ENCODE data around the gene ZNF546. TPM values are rescaled to one million over a fixed set of nuclear protein-coding genes. Genes with fewer than 3 reads are reported as not detected.

The ZNF546 gene
- total RNA-seq, 1 donor from 2014 or later = 2.0 TPM

- DNase-seq (ENCODE audit: low spot score) = no peak
- Mint-ChIP-seq H3K4me3 (ENCODE audit: unreplicated experiment) (peak overlapping the region; percentile 91), H3K36me3 (ENCODE audit: low read depth) (no peaks in the 10 kb centered on the region), H3K27ac (ENCODE audit: unreplicated experiment) (peak overlapping the region; percentile 95), H3K9me3 (ENCODE audit: low read depth) (no peaks in the 10 kb centered on the region), H3K27me3 (ENCODE audit: low read depth) (no peaks in the 10 kb centered on the region), H3K4me1 (ENCODE audit: low read depth) (peaks cover 28% of the 10 kb centered on the region)
- TF ChIP-seq CTCF (IDR thresholded peaks at IDR 0.05) = no peak
Observed at GRCh38 chr19:39998501-39998900, 1.6 kb downstream of the ZNF546 start.

GRCh38 chr19:40005691-40006272 is 8.9 kb downstream of the ZNF546 start:
- no peak for TF ChIP-seq CTCF (IDR thresholded peaks at IDR 0.05)
- no peak for DNase-seq (ENCODE audit: low spot score)
- H3K36me3 Mint-ChIP-seq (ENCODE audit: low read depth) = peaks cover 39% of the 10 kb centered on the region
- no peak overlapping the region for H3K27ac Mint-ChIP-seq (ENCODE audit: unreplicated experiment)
- H3K9me3 Mint-ChIP-seq (ENCODE audit: low read depth) = peaks cover 22% of the 10 kb centered on the region
- H3K4me3 Mint-ChIP-seq (ENCODE audit: unreplicated experiment) = no peak overlapping the region
- no peaks in the 10 kb centered on the region for H3K27me3 Mint-ChIP-seq (ENCODE audit: low read depth)
- no peaks in the 10 kb centered on the region for H3K4me1 Mint-ChIP-seq (ENCODE audit: low read depth)

GRCh38 chr19:40006273-40006691 is 9.4 kb downstream of the ZNF546 start:
- Mint-ChIP-seq H3K27ac (ENCODE audit: unreplicated experiment) (no peak overlapping the region), H3K4me1 (ENCODE audit: low read depth) (no peaks in the 10 kb centered on the region), H3K4me3 (ENCODE audit: unreplicated experiment) (no peak overlapping the region), H3K9me3 (ENCODE audit: low read depth) (peaks cover 22% of the 10 kb centered on the region), H3K36me3 (ENCODE audit: low read depth) (peaks cover 42% of the 10 kb centered on the region), H3K27me3 (ENCODE audit: low read depth) (no peaks in the 10 kb centered on the region)
- no peak for DNase-seq (ENCODE audit: low spot score)
- no peak for TF ChIP-seq CTCF (IDR thresholded peaks at IDR 0.05)

GRCh38 chr19:40009674-40010073 is 12.8 kb downstream of the ZNF546 start:
- Mint-ChIP-seq H3K9me3 (ENCODE audit: low read depth) (peaks cover 51% of the 10 kb centered on the region), H3K4me1 (ENCODE audit: low read depth) (no peaks in the 10 kb centered on the region), H3K4me3 (ENCODE audit: unreplicated experiment) (no peak overlapping the region), H3K27me3 (ENCODE audit: low read depth) (no peaks in the 10 kb centered on the region), H3K27ac (ENCODE audit: unreplicated experiment) (no peak overlapping the region), H3K36me3 (ENCODE audit: low read depth) (peaks cover 75% of the 10 kb centered on the region)
- DNase-seq (ENCODE audit: low spot score) = no peak
- no peak for TF ChIP-seq CTCF (IDR thresholded peaks at IDR 0.05)

GRCh38 chr19:40013991-40014390 is 17.1 kb downstream of the ZNF546 start:
- Mint-ChIP-seq H3K27ac (ENCODE audit: unreplicated experiment) (no peak overlapping the region), H3K27me3 (ENCODE audit: low read depth) (no peaks in the 10 kb centered on the region), H3K4me1 (ENCODE audit: low read depth) (no peaks in the 10 kb centered on the region), H3K36me3 (ENCODE audit: low read depth) (peaks cover 56% of the 10 kb centered on the region), H3K9me3 (ENCODE audit: low read depth) (peaks cover 72% of the 10 kb centered on the region), H3K4me3 (ENCODE audit: unreplicated experiment) (no peak overlapping the region)
- no peak for TF ChIP-seq CTCF (IDR thresholded peaks at IDR 0.05)
- no peak for DNase-seq (ENCODE audit: low spot score)

Data from chondrocyte (in vitro differentiated cells).